Loucy (cell line): ENCODE results near the gene JAG1.

ENCODE experiments used
- EZH2phosphoT487 ChIP-seq: fragments of 200-600 bp; IDR thresholded peaks from 2 replicates; pipeline ENCODE4 v1.6.1; 2018; ENCODE audit warnings: antibody characterized with exemption, mild to moderate bottlenecking, moderate library complexity, borderline replicate concordance
- TF ChIP-seq, protein P1 (sequence below): fragments of 200-600 bp; sonication (generic); conservative IDR thresholded peaks from 2 replicates; pipeline ENCODE4 v1.5.1; 2014; ENCODE audit warnings: mild to moderate bottlenecking, antibody characterized with exemption, low read length

DNA sequence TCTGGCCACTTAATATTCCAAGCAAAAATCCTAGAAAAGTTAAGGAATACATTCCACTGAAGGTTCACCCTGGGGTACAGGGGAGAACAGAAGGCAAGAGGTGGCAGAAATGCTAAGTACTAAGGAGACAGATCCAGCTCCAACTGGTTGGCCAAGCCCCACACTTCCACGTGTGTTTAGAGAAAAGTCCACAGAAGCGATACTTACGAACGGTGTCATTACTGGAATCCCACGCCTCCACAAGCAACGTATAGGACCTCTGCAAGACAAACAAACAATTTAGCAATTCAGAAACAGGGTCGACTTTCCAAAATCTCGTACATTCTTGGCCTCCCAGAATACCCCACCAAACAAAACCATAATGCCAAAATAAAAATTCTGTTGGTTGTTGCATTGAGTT lies 10.0 kb downstream of the JAG1 start:
- TF ChIP-seq, protein P1, sequence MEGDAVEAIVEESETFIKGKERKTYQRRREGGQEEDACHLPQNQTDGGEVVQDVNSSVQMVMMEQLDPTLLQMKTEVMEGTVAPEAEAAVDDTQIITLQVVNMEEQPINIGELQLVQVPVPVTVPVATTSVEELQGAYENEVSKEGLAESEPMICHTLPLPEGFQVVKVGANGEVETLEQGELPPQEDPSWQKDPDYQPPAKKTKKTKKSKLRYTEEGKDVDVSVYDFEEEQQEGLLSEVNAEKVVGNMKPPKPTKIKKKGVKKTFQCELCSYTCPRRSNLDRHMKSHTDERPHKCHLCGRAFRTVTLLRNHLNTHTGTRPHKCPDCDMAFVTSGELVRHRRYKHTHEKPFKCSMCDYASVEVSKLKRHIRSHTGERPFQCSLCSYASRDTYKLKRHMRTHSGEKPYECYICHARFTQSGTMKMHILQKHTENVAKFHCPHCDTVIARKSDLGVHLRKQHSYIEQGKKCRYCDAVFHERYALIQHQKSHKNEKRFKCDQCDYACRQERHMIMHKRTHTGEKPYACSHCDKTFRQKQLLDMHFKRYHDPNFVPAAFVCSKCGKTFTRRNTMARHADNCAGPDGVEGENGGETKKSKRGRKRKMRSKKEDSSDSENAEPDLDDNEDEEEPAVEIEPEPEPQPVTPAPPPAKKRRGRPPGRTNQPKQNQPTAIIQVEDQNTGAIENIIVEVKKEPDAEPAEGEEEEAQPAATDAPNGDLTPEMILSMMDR: no peak
- TF ChIP-seq EZH2phosphoT487: no peak
